K562 (cell line): ENCODE data around the gene HPGDS. TPM values are rescaled to one million over a fixed set of nuclear protein-coding genes. Genes with fewer than 3 reads are reported as not detected.

Experiments used
- ARID1B ChIP-seq: fragments of 450-650 bp; IDR thresholded peaks from 2 replicates; pipeline ENCODE4 v1.6.1; 2016; ENCODE audit warnings: antibody characterized with exemption, mild to moderate bottlenecking, inconsistent platforms
- CEBPG ChIP-seq, 3 experiments: fragments of 200-800 bp in 1 of 3; sonication (Bioruptor generic) in 1 of 3; sonication (generic) in 1 of 3; formaldehyde crosslinking in 1 of 3; IDR thresholded peaks in 2 of 3; conservative IDR thresholded peaks in 1 of 3; 2 replicates each; pipeline versions ENCODE4 v1.6.1 to v1.8.0; 2016 to 2022; ENCODE audit warnings: missing compliant biosample characterization in 2 of 3, missing genetic modification characterization in 2 of 3, mild to moderate bottlenecking in 1 of 3, missing genetic modification reagents in 1 of 3
- EZH2 ChIP-seq: IDR thresholded peaks from 2 replicates; pipeline ENCODE4 v1.6.1; 2012; ENCODE audit warnings: low read depth, mild to moderate bottlenecking, inconsistent platforms, low read length, borderline replicate concordance
- GABPB2 ChIP-seq: fragments of 250-450 bp; sonication (Bioruptor Pico); conservative IDR thresholded peaks from 2 replicates; pipeline ENCODE4 v1.5.1; 2021; ENCODE audit warnings: mild to moderate bottlenecking
- HDAC3 ChIP-seq: fragments of 450-650 bp; IDR thresholded peaks from 2 replicates; pipeline ENCODE4 v1.6.1; 2018; ENCODE audit warnings: borderline replicate concordance, mild to moderate bottlenecking, moderate library complexity; ENCODE audit not compliant: partially characterized antibody
- JUN ChIP-seq, 2 experiments: sonication (generic) in 1 of 2; formaldehyde crosslinking in 1 of 2; IDR thresholded peaks; 2 replicates each; pipeline versions ENCODE4 v1.6.1 to v1.8.0; 2012 to 2022; ENCODE audit warnings: borderline replicate concordance in 2 of 2, mild to moderate bottlenecking in 2 of 2, improper control_type of control experiment in 1 of 2, low read depth in 1 of 2, low read length in 1 of 2, missing genetic modification reagents in 1 of 2
- KLF13 ChIP-seq: fragments of 450-650 bp; IDR thresholded peaks from 2 replicates; pipeline ENCODE4 v1.6.1; 2016; ENCODE audit warnings: missing genetic modification characterization, low read depth, mild to moderate bottlenecking, missing compliant biosample characterization, moderate library complexity, borderline replicate concordance
- MEIS2 ChIP-seq: fragments of 450-650 bp; IDR thresholded peaks from 2 replicates; pipeline ENCODE4 v1.6.1; 2014; ENCODE audit warnings: mild to moderate bottlenecking; ENCODE audit not compliant: partially characterized antibody
- NFYB ChIP-seq: IDR thresholded peaks from 2 replicates; pipeline ENCODE4 v1.6.1; 2011; ENCODE audit warnings: mild to moderate bottlenecking, moderate library complexity; ENCODE audit not compliant: insufficient read length; ENCODE audit errors: extremely low read depth
- POLR2H ChIP-seq: IDR thresholded peaks from 2 replicates; pipeline ENCODE4 v1.6.1; 2016; ENCODE audit warnings: missing genetic modification characterization, low read depth, mild to moderate bottlenecking, control low read depth, missing compliant biosample characterization, moderate library complexity
- PYGO2 ChIP-seq: fragments of 450-650 bp; IDR thresholded peaks from 2 replicates; pipeline ENCODE4 v1.6.1; 2016; ENCODE audit warnings: mild to moderate bottlenecking, missing genetic modification characterization, moderate library complexity, missing compliant biosample characterization
- RFX7 ChIP-seq: fragments of 250-450 bp; sonication (Bioruptor Pico); IDR thresholded peaks from 2 replicates; pipeline ENCODE4 v1.5.1; 2021; ENCODE audit warnings: mild to moderate bottlenecking
- SMARCE1 ChIP-seq: fragments of 450-650 bp; IDR thresholded peaks from 2 replicates; pipeline ENCODE4 v1.7.1; 2016; ENCODE audit warnings: mild to moderate bottlenecking
- SREBF2 ChIP-seq: sonication (generic); formaldehyde crosslinking; IDR thresholded peaks from 2 replicates; pipeline ENCODE4 v1.4.0; 2020; ENCODE audit warnings: mild to moderate bottlenecking, missing genetic modification reagents
- SRSF3 ChIP-seq: fragments of 200-400 bp; formaldehyde crosslinking; IDR thresholded peaks from 2 replicates; pipeline ENCODE4 v1.6.1; 2016; ENCODE audit warnings: mild to moderate bottlenecking, low read length, moderate library complexity; ENCODE audit not compliant: insufficient read depth
- U2AF1 ChIP-seq: fragments of 200-400 bp; formaldehyde crosslinking; optimal IDR thresholded peaks from 2 replicates; pipeline ENCODE3; 2017; ENCODE audit warnings: mild to moderate bottlenecking, low read depth, low read length, moderate library complexity
- WHSC1 ChIP-seq: IDR thresholded peaks from one replicate; pipeline ENCODE4 v1.6.1; 2012; ENCODE audit warnings: low read length, control low read depth, inconsistent platforms
- ZBED1 ChIP-seq: IDR thresholded peaks from 2 replicates; pipeline ENCODE4 v1.6.1; 2014
- ZNF695 ChIP-seq: fragments of 450-650 bp; formaldehyde crosslinking; IDR thresholded peaks from 2 replicates; pipeline ENCODE4 v1.4.0; 2020; ENCODE audit warnings: mild to moderate bottlenecking, moderate library complexity
- polyA plus RNA-seq, 8 experiments: library from polyadenylated mRNA; depleted of rRNA in 4 of 8; stranded (reverse) in 5 of 8; unstranded in 3 of 8; fragments of >200 nt; fragmentation: Nextera tagmentation in 2 of 8; fragmentation: Illumina TruSeq in 1 of 8; extraction: Ambion mirVana in 2 of 8; extraction: Trizol in 1 of 8; gene quantifications; 2 replicates each; pipeline versions ENCODE4 v1.2.1 to v1.2.3, GENCODE V29; 2011 to 2014; ENCODE audit warnings: inconsistent platforms in 1 of 8, missing spikeins in 1 of 8
- total RNA-seq, 7 experiments: library from RNA; depleted of rRNA in 6 of 7; stranded (reverse); fragments of >200 nt in 6 of 7; fragmentation: Illumina TruSeq in 2 of 7; extraction: Trizol in 2 of 7; gene quantifications; 2 replicates each; pipeline versions ENCODE4 v1.2.1 to v1.2.3, GENCODE V29; 2011 to 2021; ENCODE audit warnings: low replicate concordance in 1 of 7
- TF ChIP-seq, protein P1 (sequence below): fragments of 250-450 bp; sonication (Bioruptor Pico); IDR thresholded peaks from 2 replicates; pipeline ENCODE4 v1.8.0; 2021; ENCODE audit warnings: moderate library complexity, mild to moderate bottlenecking, inconsistent platforms
- TF ChIP-seq, protein P2 (sequence below), 2 experiments: fragments of 450-650 bp in 1 of 2; sonication (generic) in 1 of 2; formaldehyde crosslinking in 1 of 2; IDR thresholded peaks in 1 of 2; conservative IDR thresholded peaks in 1 of 2; 2 replicates each; pipeline versions ENCODE4 v1.6.1 to v1.8.1; 2016 to 2023; ENCODE audit warnings: mild to moderate bottlenecking in 2 of 2, moderate library complexity in 2 of 2, inconsistent platforms in 1 of 2, missing genetic modification reagents in 1 of 2
- TF ChIP-seq, protein P3 (sequence below): IDR thresholded peaks from 3 replicates; pipeline ENCODE4 v1.6.1; 2011; ENCODE audit warnings: borderline replicate concordance, mild to moderate bottlenecking; ENCODE audit not compliant: insufficient read length, insufficient read depth
- TF ChIP-seq, protein P4 (sequence below): fragments of 250-450 bp; sonication (Bioruptor Pico); IDR thresholded peaks from 2 replicates; pipeline ENCODE4 v1.8.0; 2021; ENCODE audit warnings: mild to moderate bottlenecking, moderate library complexity

Gene HPGDS
- total and polyA plus RNA-seq, 9 of the 15 experiments (the other 6 are each of a cell fraction or from before 2014, with no cell fraction given), result 0.07 to 0.36 (median 0.14) TPM; not detected in 4

DNA sequence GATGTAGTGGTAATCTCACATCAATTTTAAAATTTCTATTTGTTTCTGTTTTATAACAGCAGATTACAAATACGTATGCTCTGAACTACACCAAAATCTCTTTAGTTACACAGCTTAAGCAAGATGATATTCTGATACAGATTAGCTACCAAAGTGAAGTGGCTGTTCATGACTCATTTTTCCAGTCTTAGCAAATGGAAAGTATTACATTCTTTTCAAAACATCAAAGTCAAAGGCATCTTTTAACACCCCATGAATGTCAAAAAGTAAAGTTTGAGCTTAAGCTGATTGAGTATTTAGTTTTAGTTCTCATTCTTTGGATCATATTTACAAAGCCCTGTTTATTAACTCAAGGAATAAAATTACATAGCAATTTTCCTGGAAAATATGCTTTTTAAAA lies 6.6 kb upstream of the HPGDS start (continued):
- TF ChIP-seq, protein P1, sequence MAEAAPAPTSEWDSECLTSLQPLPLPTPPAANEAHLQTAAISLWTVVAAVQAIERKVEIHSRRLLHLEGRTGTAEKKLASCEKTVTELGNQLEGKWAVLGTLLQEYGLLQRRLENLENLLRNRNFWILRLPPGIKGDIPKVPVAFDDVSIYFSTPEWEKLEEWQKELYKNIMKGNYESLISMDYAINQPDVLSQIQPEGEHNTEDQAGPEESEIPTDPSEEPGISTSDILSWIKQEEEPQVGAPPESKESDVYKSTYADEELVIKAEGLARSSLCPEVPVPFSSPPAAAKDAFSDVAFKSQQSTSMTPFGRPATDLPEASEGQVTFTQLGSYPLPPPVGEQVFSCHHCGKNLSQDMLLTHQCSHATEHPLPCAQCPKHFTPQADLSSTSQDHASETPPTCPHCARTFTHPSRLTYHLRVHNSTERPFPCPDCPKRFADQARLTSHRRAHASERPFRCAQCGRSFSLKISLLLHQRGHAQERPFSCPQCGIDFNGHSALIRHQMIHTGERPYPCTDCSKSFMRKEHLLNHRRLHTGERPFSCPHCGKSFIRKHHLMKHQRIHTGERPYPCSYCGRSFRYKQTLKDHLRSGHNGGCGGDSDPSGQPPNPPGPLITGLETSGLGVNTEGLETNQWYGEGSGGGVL (CRISPR knock-in tag), result no peak
- TF ChIP-seq CEBPG (CRISPR knock-in tag; IDR thresholded peaks at IDR 0.05) (no peak), CEBPG (tag; conservative IDR thresholded peaks at IDR 0.05 in 1 of 2, IDR thresholded peaks at IDR 0.05 in 1 of 2) (no peak), GABPB2 (CRISPR knock-in tag) (no peak), POLR2H (tag) (0 out of 2 replicates have a peak, but pooled peaks have one; percentile 11), SMARCE1 (peak; percentile 51; the same call in 1 of the 2 replicates), ZBED1 (no peak), HDAC3 (peak; percentile 22), JUN (IDR thresholded peaks at IDR 0.05; ENCODE audit: borderline replicate concordance, low read depth, low read length) (0 out of 2 replicates have a peak, but pooled peaks have one; percentile 51), JUN (CRISPR knock-in tag; IDR thresholded peaks at IDR 0.05; ENCODE audit: borderline replicate concordance) (no peak), SREBF2 (no peak), RFX7 (CRISPR knock-in tag) (no peak), ZNF695 (CRISPR knock-in tag) (no peak), ARID1B (0 out of 2 replicates have a peak, but pooled peaks have one; percentile 14), SRSF3 (no peak), U2AF1 (no peak), MEIS2 (peak; percentile 57), NFYB (no peak), WHSC1 (no peak), PYGO2 (no peak), EZH2 (no peak), KLF13 (tag) (no peak)
- TF ChIP-seq, protein P2, sequence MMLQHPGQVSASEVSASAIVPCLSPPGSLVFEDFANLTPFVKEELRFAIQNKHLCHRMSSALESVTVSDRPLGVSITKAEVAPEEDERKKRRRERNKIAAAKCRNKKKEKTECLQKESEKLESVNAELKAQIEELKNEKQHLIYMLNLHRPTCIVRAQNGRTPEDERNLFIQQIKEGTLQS (IDR thresholded peaks at IDR 0.05), result peak; percentile 46; the same call in 1 of the 2 replicates
- TF ChIP-seq, protein P2 (CRISPR knock-in tag; conservative IDR thresholded peaks at IDR 0.05), result no peak
- TF ChIP-seq, protein P3, sequence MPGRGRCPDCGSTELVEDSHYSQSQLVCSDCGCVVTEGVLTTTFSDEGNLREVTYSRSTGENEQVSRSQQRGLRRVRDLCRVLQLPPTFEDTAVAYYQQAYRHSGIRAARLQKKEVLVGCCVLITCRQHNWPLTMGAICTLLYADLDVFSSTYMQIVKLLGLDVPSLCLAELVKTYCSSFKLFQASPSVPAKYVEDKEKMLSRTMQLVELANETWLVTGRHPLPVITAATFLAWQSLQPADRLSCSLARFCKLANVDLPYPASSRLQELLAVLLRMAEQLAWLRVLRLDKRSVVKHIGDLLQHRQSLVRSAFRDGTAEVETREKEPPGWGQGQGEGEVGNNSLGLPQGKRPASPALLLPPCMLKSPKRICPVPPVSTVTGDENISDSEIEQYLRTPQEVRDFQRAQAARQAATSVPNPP, result no peak
- TF ChIP-seq, protein P4, sequence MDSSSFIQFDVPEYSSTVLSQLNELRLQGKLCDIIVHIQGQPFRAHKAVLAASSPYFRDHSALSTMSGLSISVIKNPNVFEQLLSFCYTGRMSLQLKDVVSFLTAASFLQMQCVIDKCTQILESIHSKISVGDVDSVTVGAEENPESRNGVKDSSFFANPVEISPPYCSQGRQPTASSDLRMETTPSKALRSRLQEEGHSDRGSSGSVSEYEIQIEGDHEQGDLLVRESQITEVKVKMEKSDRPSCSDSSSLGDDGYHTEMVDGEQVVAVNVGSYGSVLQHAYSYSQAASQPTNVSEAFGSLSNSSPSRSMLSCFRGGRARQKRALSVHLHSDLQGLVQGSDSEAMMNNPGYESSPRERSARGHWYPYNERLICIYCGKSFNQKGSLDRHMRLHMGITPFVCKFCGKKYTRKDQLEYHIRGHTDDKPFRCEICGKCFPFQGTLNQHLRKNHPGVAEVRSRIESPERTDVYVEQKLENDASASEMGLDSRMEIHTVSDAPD (CRISPR knock-in tag), result no peak
